BE2C (cell line): ENCODE results near the gene DNPEP.

Experiments used
- DNase-seq: peaks from one replicate; pipeline ENCODE4 v3.0.0-alpha.2; 2020
- H3K27me3 ChIP-seq: fragments of 250-450 bp; sonication (Bioruptor Pico); 2 replicates; pipeline ENCODE4 v1.5.1; 2020; ENCODE audit warnings: mild to moderate bottlenecking
- H3K36me3 ChIP-seq: fragments of 250-450 bp; sonication (Bioruptor Pico); 2 replicates; pipeline ENCODE4 v1.5.1; 2020; ENCODE audit warnings: mild to moderate bottlenecking
- H3K4me1 ChIP-seq: fragments of 250-450 bp; sonication (Bioruptor Pico); 2 replicates; pipeline ENCODE4 v1.5.1; 2020
- H3K4me3 ChIP-seq: 2 replicates; pipeline ENCODE4 v1.5.1; 2011; ENCODE audit warnings: low read depth, low read length
- H3K9me3 ChIP-seq: fragments of 250-450 bp; sonication (Bioruptor Pico); 2 replicates; pipeline ENCODE4 v1.5.1; 2020
- TF ChIP-seq, protein P1 (sequence below): IDR thresholded peaks from 2 replicates; pipeline ENCODE4 v1.5.1; 2012; ENCODE audit warnings: mild to moderate bottlenecking, low read depth, low read length

Gene DNPEP

DNA sequence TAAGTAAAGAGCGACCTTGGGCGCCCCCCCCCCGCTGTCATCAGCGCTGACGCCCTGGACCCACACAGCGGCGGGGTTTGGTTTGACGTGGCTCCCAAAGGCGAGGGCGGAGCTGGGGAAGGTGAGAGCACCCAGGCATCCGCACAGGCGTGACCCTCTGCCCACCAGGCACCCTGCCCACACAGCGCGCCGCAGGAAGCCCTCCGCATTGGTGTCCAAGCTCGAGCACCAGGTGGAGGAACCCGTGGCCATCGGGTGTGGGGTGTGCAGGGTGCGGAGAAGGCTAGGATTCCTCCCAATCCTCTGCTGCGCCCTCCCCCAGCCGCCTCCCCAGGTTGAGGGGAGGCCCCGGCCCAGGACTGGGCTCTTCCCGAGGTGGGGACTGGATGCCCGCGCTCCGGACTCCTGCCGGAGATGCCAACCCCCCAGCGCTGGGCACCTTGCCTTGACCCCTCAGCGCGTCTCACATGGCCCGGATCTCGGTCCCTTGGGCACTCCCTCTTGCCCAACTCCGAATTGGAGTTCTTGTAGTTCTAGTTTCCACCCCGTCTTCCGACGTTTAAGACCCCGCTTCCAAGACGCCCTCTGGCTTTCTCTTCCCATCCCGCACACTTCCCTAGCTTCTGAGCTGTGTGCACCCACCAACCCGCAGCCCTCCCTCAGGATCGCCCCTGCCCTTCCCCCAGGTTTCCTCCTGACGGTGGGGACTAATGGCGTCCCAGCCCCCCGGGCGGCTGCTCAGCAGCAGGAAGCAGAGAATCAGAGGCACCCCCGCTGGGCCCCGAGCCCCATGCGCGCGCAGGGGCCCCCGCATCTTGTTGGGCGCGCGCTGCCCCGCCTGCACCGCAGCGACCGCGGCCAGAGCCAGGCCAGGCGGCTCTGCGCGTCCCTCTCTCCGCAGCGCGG is 29.3 kb downstream of the DNPEP start:
- peak overlapping the region; percentile 38 for H3K4me3 ChIP-seq
- DNase-seq = no peak
- H3K4me1 ChIP-seq = no peaks in the 10 kb centered on the region
- H3K9me3 ChIP-seq = no peaks in the 10 kb centered on the region
- no peaks in the 10 kb centered on the region for H3K36me3 ChIP-seq
- peaks cover 42% of the 10 kb centered on the region for H3K27me3 ChIP-seq
- TF ChIP-seq, protein P1, sequence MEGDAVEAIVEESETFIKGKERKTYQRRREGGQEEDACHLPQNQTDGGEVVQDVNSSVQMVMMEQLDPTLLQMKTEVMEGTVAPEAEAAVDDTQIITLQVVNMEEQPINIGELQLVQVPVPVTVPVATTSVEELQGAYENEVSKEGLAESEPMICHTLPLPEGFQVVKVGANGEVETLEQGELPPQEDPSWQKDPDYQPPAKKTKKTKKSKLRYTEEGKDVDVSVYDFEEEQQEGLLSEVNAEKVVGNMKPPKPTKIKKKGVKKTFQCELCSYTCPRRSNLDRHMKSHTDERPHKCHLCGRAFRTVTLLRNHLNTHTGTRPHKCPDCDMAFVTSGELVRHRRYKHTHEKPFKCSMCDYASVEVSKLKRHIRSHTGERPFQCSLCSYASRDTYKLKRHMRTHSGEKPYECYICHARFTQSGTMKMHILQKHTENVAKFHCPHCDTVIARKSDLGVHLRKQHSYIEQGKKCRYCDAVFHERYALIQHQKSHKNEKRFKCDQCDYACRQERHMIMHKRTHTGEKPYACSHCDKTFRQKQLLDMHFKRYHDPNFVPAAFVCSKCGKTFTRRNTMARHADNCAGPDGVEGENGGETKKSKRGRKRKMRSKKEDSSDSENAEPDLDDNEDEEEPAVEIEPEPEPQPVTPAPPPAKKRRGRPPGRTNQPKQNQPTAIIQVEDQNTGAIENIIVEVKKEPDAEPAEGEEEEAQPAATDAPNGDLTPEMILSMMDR = no peak

DNA sequence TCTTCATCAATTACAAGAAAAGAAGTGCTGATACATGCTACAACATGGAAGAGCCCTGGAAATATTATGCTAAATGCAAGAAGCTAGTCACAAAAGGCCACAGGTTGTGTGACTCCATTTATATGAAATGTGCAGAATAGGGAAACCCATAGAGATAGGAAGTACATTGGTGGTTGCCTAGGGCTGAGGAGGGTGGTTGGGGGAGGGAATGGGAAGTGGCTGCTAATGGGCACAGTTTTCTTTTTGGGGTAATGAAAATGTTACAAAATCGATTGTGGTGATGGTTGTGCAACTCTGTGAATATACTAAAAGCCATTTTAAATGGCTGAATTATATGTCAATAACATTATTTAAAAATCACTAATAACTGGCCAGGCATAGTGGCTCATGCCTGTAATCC is 30.9 kb downstream of the DNPEP start:
- Histone ChIP-seq H3K9me3 (no peaks in the 10 kb centered on the region), H3K36me3 (no peaks in the 10 kb centered on the region), H3K4me1 (no peaks in the 10 kb centered on the region), H3K4me3 (no peak overlapping the region), H3K27me3 (peaks cover 42% of the 10 kb centered on the region)
- TF ChIP-seq, protein P1 = no peak
- no peak for DNase-seq

DNA sequence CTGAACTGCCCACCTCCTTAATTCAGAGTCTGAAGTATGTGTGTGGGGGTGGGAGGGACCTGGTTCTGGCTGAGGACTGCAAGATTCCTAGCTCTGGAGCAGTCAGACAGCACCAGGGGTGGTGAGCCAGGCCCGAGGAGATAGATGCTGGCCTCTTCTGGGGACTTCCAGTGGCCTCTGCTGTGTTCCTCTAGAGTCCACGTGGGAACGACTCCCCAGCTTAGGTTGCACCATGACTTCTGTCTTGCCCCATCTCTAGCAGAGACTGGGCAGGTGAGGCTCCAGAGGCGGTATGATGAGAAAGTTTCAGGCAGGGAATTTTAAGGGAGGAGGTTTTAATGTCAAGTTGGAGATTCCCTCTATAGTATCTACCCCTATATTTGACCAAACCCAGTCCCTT is 33.1 kb downstream of the DNPEP start:
- H3K4me1 ChIP-seq = no peaks in the 10 kb centered on the region
- H3K9me3 ChIP-seq = no peaks in the 10 kb centered on the region
- TF ChIP-seq, protein P1 = no peak
- H3K4me3 ChIP-seq = no peak overlapping the region
- no peaks in the 10 kb centered on the region for H3K36me3 ChIP-seq
- H3K27me3 ChIP-seq = peaks cover 29% of the 10 kb centered on the region
- no peak for DNase-seq

DNA sequence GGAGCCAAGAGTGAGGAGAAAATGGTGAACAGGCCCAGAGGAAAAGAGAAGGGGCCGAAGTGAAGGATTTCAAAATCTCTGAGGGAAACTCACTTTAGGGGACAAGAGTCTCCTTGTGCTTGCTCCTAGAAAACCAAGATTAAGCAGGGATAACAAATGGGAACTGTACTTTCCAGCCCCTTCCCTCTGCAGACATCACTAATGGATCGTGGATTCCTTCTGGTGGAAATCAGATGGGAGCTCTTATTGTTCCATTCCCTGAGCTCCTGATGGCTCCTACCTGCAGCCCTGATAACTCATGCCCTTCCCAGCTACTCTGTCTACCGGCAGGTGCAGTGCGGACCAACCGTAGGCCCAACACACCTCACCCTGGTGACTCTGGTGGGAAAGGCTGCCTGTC is 34.6 kb downstream of the DNPEP start:
- Histone ChIP-seq H3K4me3 (no peak overlapping the region), H3K36me3 (no peaks in the 10 kb centered on the region), H3K4me1 (no peaks in the 10 kb centered on the region), H3K27me3 (peaks cover 15% of the 10 kb centered on the region), H3K9me3 (no peaks in the 10 kb centered on the region)
- no peak for DNase-seq
- TF ChIP-seq, protein P1 = no peak

DNA sequence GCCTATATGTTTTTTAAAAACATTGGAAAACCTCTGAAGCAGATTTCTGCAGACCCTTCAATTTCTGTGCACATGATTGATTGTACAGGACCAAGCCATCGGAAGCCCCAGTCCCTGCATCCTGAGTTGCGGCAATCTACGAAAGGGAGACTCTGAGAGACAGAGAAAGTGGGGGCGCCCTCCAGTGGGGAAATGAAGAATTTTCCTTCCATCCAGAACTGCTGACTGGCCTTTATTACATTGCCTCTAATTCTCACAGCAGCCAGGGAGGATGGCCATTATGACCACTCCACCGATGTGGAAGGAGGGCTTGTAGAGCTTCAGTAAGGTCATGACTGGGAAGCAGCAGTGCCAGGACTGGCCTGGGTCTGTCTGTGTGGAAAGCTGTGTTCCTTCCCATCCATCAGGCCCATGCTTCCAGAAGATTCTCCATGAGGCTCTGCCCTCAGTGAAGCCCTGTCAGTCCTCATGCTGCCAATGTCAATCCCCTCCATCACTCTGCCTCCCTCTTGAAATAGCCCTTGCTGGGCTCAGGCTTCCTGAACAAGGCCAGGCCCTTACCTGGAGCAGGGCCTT is 35.2 kb downstream of the DNPEP start:
- H3K9me3 ChIP-seq = no peaks in the 10 kb centered on the region
- DNase-seq = peak; percentile 84
- H3K4me1 ChIP-seq = no peaks in the 10 kb centered on the region
- no peaks in the 10 kb centered on the region for H3K36me3 ChIP-seq
- TF ChIP-seq, protein P1 = peak; percentile 84
- no peak overlapping the region for H3K4me3 ChIP-seq
- H3K27me3 ChIP-seq = peaks cover 9% of the 10 kb centered on the region

DNA sequence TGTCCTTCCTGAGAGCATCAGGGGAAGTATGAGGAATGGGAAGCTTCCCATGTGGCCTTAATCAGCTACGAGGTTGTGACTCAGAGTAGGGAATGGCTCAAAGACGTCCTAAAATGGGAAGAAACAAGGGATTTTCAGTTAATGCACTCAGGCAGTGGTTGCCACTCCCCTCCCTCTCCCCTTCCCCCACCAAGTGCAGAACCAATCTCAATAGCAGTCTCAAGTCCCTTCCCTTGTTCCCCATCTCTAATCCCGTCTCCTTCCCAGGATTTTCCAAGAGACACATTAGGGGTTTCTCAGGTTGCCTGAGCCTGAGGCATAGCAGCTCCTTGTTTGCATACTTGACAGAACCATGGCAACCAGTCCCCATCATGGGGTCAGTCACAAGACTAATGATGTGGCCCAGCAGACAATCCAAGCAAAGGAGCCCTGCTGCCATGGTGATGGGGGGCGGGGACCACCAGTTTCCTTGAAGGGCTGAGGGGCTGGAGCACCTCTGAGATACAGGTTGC is 36.9 kb downstream of the DNPEP start:
- no peaks in the 10 kb centered on the region for H3K36me3 ChIP-seq
- no peak for DNase-seq
- H3K27me3 ChIP-seq = no peaks in the 10 kb centered on the region
- H3K9me3 ChIP-seq = no peaks in the 10 kb centered on the region
- no peak overlapping the region for H3K4me3 ChIP-seq
- TF ChIP-seq, protein P1 = no peak
- no peaks in the 10 kb centered on the region for H3K4me1 ChIP-seq
